Stimulated activated naive CD4-positive, alpha-beta T cell (primary cell): Measurements from ENCODE around the gene DRD4.
"Not testable (repeated sequence)": the region's sequence is repeated elsewhere in the genome, so short reads cannot be mapped to it uniquely, and the experiment has no call there.

Experiments
- DNase-seq, 6 experiments: peaks; one replicate each; lab custom pipeline; 2025; lab: John Stamatoyannopoulos, UW

Gene DRD4

GRCh38 chr11:643849-644738 lies 7.0 kb downstream of the DRD4 start:
- DNase-seq, result no peak

GRCh38 chr11:645536-645935 lies 8.5 kb downstream of the DRD4 start:
- no peak for DNase-seq

GRCh38 chr11:646214-646613 lies 9.1 kb downstream of the DRD4 start:
- DNase-seq, result no peak

GRCh38 chr11:647672-648158 lies 10.6 kb downstream of the DRD4 start:
- DNase-seq, result not testable (repeated sequence)

GRCh38 chr11:650482-650881 lies 13.4 kb downstream of the DRD4 start:
- no peak for DNase-seq

- not testable (repeated sequence) for DNase-seq
Observed at GRCh38 chr11:653136-653535, 16.1 kb downstream of the DRD4 start.

- DNase-seq, result no peak
Observed at GRCh38 chr11:653837-654236, 16.8 kb downstream of the DRD4 start.

GRCh38 chr11:654444-654843 lies 17.4 kb downstream of the DRD4 start:
- DNase-seq, result not testable (repeated sequence)

GRCh38 chr11:655036-655726 lies 18.1 kb downstream of the DRD4 start:
- DNase-seq, result no peak

- no peak for DNase-seq
Observed at GRCh38 chr11:656426-656825, 19.4 kb downstream of the DRD4 start.

GRCh38 chr11:656866-657265 lies 19.8 kb downstream of the DRD4 start:
- no peak for DNase-seq

- no peak for DNase-seq
Observed at GRCh38 chr11:657691-658126, 20.6 kb downstream of the DRD4 start.

GRCh38 chr11:659532-660085 lies 22.5 kb downstream of the DRD4 start:
- DNase-seq, result no peak

GRCh38 chr11:660281-660680 lies 23.2 kb downstream of the DRD4 start:
- DNase-seq, result no peak

GRCh38 chr11:660681-661444 lies 23.8 kb downstream of the DRD4 start:
- DNase-seq, result no peak

GRCh38 chr11:662689-663274 lies 25.7 kb downstream of the DRD4 start:
- DNase-seq, result peak in 4 of 6 experiments; percentile 16 to 43 (median 28)

- DNase-seq, result no peak
Observed at GRCh38 chr11:665062-665703, 28.1 kb downstream of the DRD4 start.

- no peak for DNase-seq
Observed at GRCh38 chr11:665704-666281, 28.7 kb downstream of the DRD4 start.

GRCh38 chr11:673866-674265 lies 36.8 kb downstream of the DRD4 start:
- no peak for DNase-seq

- DNase-seq, result no peak
Observed at GRCh38 chr11:674406-674805, 37.3 kb downstream of the DRD4 start.

- DNase-seq, result no peak
Observed at GRCh38 chr11:678297-678696, 41.2 kb downstream of the DRD4 start.
